ENCODE measurements around the gene ADGRL1.

The ADGRL1 gene

DNA sequence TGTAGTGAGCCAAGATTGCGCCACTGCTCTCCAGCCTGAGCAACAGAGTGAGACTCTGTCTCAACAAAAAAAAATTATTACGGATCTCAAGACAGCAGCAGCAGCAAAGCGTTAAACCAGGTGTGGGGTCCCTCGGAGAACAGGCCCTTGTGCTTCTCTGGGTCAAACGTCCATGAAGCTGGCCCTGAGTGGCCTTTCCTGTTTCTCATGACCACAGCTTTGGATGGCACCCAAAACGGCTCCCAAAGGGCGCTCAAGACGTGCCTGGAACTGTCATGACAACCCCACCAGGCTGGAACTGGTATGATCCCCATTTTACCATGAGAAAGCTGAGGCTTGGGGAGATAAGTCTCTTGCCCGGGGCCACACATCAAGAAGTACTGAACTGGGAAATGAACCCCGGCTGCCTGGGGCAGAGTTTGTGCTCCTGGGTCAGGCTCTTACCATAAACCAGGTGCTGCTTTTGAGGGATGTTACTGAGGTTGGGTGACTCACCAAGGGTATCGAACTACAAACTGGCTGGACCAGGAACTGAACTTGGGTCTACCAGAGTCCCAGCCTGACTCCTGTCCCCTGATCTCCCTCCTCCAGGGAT is 103.8 kb downstream of the ADGRL1 start:
- WGBS (ENCODE audit: insufficient coverage, insufficient read length) = no CpG with 5 or more reads among the region's 11 CpGs
- Histone ChIP-seq H3K27me3 (ENCODE audit: control insufficient read depth, insufficient read depth, low read length) (no peaks in the 10 kb centered on the region), H3K27ac (ENCODE audit: low read length) (no peak overlapping the region), H3K4me1 (ENCODE audit: control insufficient read depth, insufficient read depth, low read length) (no peaks in the 10 kb centered on the region), H3K4me3 (ENCODE audit: low read length) (no peak overlapping the region), H3K36me3 (ENCODE audit: control insufficient read depth, insufficient read depth, low read length) (no peaks in the 10 kb centered on the region; the same call in 1 of the 2 replicates), H3K9me3 (ENCODE audit: control insufficient read depth, insufficient read depth, low read length) (no peaks in the 10 kb centered on the region)
- no peak for DNase-seq (ENCODE audit: low read depth, low spot score)

GRCh38 chr19:14101003-14101545 is 104.9 kb downstream of the ADGRL1 start:
- DNase-seq (ENCODE audit: low read depth, low spot score) = no peak
- no peak overlapping the region for H3K27ac ChIP-seq (ENCODE audit: low read length)
- no peaks in the 10 kb centered on the region for H3K9me3 ChIP-seq (ENCODE audit: control insufficient read depth, insufficient read depth, low read length)
- no peak overlapping the region for H3K4me3 ChIP-seq (ENCODE audit: low read length)
- no peaks in the 10 kb centered on the region for H3K4me1 ChIP-seq (ENCODE audit: control insufficient read depth, insufficient read depth, low read length)
- no peaks in the 10 kb centered on the region; the same call in 1 of the 2 replicates for H3K36me3 ChIP-seq (ENCODE audit: control insufficient read depth, insufficient read depth, low read length)
- no peaks in the 10 kb centered on the region for H3K27me3 ChIP-seq (ENCODE audit: control insufficient read depth, insufficient read depth, low read length)
- WGBS (ENCODE audit: insufficient coverage, insufficient read length) = no CpG with 5 or more reads among the region's 6 CpGs

Data from iPS DF 6.9 (cell line).